Fibroblast of upper back skin (primary cell): ENCODE data around the gene DLG2.
"Not testable (repeated sequence)": the region's sequence is repeated elsewhere in the genome, so short reads cannot be mapped to it uniquely, and the experiment has no call there.

Source experiments
- DNase-seq: peaks from one replicate; pipeline ENCODE4 v3.0.0-alpha.2; 2013

Gene DLG2

DNA sequence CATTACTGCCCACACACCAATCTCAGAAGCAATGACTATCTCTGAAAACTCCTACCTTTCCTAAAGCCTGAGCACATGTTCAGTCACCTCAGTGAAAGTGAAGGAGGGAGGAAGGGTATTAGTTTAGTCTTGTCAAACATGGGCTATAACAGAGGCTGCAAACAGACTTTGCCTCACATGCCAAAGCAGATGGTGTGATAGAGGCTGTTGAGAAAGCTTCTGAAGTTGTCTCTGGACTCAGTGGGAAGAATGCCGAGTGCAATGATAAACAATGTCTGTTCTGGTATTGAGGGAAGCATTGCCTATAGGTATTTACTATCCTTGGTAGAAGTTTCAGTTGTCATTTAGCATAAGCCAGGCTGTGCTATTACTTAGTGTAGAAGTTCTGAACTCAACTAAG is 2026.5 kb downstream of the DLG2 start:
- DNase-seq = no peak

DNA sequence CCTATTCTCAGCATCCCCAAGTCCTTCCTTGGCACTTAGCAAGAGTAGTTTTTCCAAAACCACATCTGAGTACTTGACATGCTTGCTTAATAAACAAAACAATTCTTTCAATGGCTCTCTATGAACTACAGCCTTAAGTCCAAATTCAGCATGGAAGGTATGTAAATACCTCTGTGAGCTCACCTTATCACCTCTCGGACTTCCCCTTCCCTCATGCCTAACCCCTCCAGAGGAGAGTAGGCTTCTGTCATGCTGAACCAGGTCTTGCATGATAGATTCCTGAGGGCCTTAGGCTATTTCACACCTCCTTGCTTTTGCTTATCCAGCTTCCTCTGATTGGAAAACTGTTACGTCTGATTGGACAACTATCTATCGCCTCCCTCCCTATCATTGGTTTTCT is 2028.1 kb downstream of the DLG2 start:
- no peak for DNase-seq

DNA sequence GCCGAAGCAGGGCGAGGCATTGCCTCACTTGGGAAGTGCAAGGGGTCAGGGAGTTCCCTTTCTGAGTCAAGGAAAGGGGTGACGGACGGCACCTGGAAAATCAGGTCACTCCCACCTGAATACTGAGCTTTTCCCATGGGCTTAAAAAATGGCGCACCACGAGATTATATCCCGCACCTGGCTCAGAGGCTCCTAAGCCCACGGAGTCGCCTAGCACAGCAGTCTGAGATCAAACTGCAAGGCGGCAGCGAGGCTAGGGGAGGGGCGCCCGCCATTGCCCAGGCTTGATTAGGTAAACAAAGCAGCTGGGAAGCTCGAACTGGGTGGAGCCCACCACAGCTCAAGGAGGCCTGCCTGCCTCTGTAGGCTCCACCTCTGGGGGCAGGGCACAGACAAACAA is 2039.3 kb downstream of the DLG2 start:
- DNase-seq = not testable (repeated sequence)

GRCh38 chr11:83583757-83584366 is 2043.3 kb downstream of the DLG2 start:
- DNase-seq = peak; percentile 76

GRCh38 chr11:83574519-83574918 is 2052.6 kb downstream of the DLG2 start:
- DNase-seq = peak; percentile 47

- peak; percentile 48 for DNase-seq
These were observed 2054.3 kb downstream of the DLG2 start for GRCh38 chr11:83572581-83573496.

DNA sequence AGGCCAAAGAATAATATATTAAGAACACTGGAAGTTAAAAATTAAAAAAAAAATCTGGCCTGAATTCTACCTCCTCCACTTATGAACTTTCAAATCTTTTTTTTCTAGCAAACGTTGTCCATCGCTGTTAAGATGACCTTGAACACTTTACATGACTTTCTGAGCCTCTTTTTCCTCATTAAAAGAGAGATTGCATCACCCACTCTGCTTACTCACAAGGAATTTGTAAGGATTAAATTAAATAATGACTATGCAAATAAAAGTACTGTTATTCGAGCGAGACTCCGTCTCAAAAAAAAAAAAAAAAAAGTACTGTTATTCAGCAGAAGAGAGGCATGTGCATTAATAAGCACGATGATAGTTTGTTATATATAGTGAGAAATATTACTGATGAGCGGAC is 2055.8 kb downstream of the DLG2 start:
- peak; percentile 29 for DNase-seq

GRCh38 chr11:83569134-83569805 is 2057.9 kb downstream of the DLG2 start:
- no peak for DNase-seq

DNA sequence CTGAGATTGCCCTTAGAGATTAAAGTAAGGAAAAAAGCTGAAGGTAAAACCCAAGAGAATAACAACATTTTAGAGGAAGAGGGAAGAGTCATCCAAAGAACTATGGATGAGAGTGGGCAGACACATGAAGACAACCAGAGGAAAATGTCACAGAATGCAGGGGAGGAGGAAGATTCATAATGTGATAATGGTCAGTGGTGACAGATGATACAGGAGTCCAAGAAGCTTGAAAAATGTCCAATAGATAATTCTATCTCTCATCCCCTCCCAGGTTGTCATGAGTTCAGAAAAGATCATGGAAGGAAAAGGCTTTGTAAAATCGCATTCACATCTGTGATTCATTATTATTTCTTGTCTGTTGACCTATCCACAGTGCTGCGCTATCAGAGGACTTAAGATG is 2058.6 kb downstream of the DLG2 start:
- DNase-seq = peak; percentile 25

DNA sequence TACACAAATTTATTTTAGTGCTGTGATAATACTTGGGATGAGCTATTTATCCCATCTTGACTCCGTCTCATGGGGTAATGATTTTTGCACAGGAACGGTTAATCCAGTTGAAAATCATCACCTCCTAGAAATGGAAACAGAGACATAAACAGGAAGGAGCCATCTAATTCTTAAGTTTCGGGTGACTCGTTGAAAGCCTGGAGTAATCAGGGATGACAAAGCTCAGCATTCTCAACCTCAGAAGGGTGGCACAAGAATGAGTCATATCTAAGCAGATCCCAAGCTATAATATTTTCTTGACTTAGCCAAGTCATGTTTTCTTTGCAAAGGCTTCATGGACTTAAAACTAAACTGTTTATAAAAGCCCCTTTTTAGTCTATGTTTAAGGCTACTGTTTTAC is 2060.2 kb downstream of the DLG2 start:
- DNase-seq = peak; percentile 56

DNA sequence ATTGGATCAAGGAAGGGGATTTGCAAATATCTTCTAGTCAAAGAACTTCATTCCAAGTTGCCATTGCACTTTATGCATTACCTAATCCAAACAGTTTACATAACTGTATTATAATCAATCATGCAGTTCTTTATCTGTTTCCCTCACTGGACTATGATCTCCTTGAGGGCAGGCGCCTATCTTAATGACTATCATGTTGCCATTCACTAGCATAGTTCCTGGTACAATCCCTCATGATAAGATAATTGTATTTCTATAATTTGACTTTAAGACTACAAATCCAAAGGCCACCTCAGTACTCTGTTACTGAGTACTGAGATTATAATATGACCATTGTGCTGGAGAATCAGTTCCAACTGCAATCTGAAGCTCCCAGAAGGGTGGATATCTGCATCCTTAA is 2062.3 kb downstream of the DLG2 start:
- DNase-seq = no peak

GRCh38 chr11:83558281-83558680 is 2068.9 kb downstream of the DLG2 start:
- no peak for DNase-seq

DNA sequence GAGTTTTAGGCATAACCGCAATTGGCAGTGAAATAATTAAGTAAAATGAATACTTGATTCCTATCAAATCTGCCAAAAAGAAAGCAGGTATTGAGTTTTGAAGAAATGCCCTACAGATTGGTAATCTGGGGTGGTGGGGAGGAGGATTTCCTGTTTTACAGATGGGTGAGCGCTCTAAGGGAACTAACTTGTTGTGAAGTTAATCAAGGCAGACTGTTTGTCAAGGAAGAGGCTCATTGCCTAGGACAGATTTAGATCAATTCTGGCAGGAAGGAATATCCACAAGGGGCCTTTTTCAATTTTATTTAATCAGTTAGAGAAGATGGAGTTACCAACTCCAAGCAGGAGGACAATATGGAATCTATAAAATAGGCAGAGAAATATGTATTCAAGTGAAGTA is 2069.5 kb downstream of the DLG2 start:
- DNase-seq = no peak

DNA sequence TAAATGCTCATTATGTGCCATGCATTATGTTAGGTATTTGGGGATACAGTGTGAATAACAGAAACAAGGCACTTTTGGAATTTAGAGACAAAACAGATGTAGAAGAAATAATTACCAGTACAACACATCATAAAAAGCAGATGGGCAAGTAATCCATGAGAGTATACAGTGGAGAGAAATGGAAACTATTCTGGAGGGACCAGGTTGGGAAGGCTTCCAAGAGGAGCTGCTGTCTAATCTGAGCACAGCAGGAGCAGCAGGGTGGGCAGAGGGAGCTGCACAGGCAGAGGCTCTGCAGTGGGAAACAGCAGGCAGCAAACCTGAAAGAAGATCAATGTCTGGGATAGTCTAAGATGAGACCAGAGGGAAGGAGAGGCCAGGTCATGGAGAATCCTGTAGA is 2072.3 kb downstream of the DLG2 start:
- peak; percentile 23 for DNase-seq

GRCh38 chr11:83549984-83550667 is 2077.0 kb downstream of the DLG2 start:
- no peak for DNase-seq

GRCh38 chr11:83546368-83546767 is 2080.8 kb downstream of the DLG2 start:
- DNase-seq = no peak

GRCh38 chr11:83545494-83546260 is 2081.5 kb downstream of the DLG2 start:
- no peak for DNase-seq

DNA sequence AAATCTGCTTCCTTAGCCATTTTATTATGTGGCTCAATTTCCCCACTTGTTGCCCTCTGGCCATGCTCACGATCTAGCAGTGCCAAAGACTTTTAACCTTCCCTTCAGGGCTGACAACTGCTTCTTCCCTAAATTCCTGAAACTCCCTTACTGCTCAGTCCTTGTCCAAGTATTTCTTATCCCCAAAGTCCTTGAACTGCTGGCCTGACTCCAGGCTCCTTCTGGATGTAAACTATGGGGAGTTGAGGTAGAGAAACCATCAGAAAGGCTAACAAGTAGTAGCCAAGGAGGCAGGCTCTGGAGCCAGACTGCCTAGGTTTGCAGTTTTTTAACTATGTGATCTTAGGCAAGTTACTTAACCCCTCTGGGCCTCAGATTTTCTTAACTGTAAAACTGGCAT is 2082.3 kb downstream of the DLG2 start:
- no peak for DNase-seq

- no peak for DNase-seq
These were observed 2083.3 kb downstream of the DLG2 start for GRCh38 chr11:83543706-83544439.

DNA sequence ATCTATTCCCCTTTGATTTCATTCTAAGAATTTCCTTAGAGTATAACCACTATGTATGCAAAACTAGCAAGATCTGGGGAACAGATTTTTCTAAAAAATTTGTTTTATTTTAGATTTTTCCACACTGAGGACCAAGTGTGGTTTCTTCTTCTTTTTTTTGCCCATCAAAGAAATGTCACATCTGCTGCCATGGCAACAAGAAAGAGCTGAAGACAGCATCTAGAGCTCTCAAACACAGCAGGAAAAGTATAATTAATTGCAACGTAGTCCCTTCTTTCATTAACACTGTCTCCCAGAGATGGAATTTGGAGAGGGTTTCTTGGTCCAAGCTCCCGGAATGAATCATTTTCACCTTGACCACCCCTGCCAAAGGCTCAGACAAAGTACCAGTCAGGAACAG is 2084.3 kb downstream of the DLG2 start:
- no peak for DNase-seq

GRCh38 chr11:83540728-83541127 is 2086.4 kb downstream of the DLG2 start:
- no peak for DNase-seq
